OCI-M2 (cell line): Measurements from ENCODE around the gene RNU5B-1.
A peak's percentile ranks its signal among the peaks of the same experiment; 100 is the strongest.
"Not testable (repeated sequence)": the region's sequence is repeated elsewhere in the genome, so short reads cannot be mapped to it uniquely, and the experiment has no call there.

Experiments used
- DNase-seq: peaks from one replicate; lab custom pipeline; 2025; ENCODE audit not compliant: unreplicated experiment; lab: John Stamatoyannopoulos, UW

Gene RNU5B-1

DNA sequence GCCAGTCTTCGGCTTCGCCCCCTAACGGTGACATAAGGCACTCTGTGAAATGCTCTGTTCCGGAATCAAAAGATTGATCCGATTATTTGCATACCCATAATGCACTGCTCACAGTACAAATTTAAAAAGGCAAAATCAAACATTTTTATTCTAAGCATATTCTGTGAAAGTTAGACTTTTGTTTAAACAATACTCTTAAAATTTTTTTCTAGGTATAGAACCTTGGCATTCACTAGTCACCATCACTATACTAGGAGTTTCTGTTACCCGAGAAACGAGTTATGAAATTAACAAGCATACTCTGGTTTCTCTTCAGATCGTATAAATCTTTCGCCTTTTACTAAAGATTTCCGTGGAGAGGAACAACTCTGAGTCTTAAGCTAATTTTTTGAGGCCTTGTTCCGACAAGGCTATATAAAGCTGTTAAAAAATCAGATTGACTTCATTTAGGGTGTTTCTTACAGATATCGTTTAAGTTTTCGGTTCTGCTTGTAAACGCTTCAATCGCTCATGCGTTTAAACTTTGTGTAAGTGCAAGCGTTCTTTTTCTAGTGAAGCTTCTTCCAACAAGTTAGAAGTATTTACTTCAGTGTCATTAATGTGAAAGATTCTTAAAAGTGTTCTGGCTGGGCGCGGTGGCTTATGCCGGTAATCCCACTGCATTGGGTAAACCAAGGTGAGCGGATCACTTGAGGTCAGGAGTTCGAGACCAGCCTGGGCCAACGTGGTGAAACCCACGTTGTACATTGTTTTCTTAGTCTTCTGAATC, at the start of gene RNU5B-1:
Gene RNU5B-1, plus strand, starts transcription at position 297 of the 769 bp plus-strand sequence.
- peak; percentile 65 for DNase-seq

- no peak for DNase-seq
Observed at GRCh38 chr15:65254758-65255157, 49.7 kb upstream of the RNU5B-1 start.

- no peak for DNase-seq
Observed at GRCh38 chr15:65255486-65256140, 48.9 kb upstream of the RNU5B-1 start.

- no peak for DNase-seq
Observed at GRCh38 chr15:65258375-65259262, 45.9 kb upstream of the RNU5B-1 start.

GRCh38 chr15:65259367-65259797, 45.1 kb upstream of the RNU5B-1 start:
- no peak for DNase-seq

DNA sequence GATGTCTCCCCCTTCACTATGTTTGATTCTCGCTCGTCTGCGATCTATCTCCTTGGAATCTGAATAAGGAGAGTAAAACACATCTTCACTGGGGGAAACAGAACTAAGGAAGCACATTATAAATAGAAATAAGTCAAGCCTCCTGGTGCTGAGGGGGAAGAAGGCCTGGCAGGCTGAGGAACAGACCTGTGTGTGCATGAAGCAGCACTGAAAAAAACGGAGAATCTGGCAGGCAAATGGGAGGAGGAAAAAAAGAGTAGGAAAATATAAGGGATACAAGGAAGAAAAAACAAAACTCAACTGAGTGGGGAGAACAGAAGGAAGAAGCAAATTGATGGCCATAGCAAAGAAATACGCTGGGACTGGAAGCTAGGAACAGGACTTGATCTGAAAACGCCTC, 43.5 kb upstream of the RNU5B-1 start:
- DNase-seq = no peak

- DNase-seq = no peak
Observed at GRCh38 chr15:65263313-65263712, 41.2 kb upstream of the RNU5B-1 start.

DNA sequence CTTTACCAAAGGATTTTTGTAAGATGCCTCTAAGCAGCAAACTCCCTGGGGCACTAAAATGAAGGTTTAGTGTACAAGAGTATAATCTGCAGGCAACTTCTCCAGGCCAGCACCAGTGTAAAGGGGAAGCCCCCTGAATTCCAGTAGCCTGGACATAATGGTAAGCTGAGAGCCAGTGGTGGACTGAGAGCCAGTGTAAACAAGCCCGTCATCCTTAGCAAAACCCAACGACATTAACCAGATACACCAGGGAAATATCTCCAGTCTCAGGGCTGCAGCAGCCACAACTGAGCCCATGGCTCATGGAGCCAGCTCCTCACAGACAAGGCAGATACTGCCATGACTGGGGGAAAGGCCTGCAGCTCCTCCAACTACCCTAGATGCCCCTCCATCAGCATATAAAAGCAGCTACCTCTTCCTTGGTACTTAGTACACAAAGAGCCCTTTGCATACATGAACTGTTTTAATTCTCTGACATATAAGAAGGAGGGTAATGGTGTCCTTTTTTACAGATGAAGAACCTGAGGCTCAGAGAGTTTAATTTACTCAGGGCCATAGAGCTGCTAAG, 39.5 kb upstream of the RNU5B-1 start:
- no peak for DNase-seq

GRCh38 chr15:65266469-65266868, 38.0 kb upstream of the RNU5B-1 start:
- DNase-seq = no peak

- DNase-seq = no peak
Observed at GRCh38 chr15:65268411-65268810, 36.1 kb upstream of the RNU5B-1 start.

DNA sequence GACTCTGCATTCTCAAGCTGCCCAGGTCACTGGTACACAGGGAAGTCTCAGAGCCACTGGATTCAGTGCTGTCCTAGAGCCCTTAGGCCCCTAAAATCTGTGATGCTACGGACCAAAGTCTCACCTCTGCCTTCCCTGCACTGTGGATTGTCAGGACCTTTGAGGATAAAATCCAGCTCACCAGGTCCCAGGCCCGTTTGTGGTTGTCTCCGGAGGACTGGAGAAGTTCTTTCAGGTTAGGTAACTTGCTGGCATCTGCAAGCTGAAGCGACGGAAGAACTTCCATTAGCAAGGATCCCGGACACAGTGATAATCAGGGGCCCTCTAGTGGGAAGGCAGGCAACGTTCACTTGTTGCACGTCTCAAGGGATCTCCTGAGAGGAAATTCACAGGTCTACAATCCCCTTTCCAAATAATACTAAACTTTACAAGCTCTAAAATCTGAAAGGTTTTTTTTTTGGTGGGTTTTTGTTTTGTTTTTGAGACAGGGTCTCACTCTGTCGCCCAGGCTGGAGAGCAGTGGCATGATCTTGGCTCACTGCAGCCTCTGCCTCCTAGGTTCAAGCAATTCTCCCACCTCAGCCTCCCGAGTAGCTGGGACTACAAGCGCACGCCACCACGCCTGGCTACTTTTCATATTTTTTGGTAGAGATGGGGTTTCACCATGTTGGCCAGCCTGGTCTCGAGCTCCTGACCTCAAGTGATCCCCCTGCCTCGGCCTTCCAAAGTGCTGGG, 33.5 kb upstream of the RNU5B-1 start:
- not testable (repeated sequence) for DNase-seq

- DNase-seq = no peak
Observed at GRCh38 chr15:65275104-65275727, 29.3 kb upstream of the RNU5B-1 start.

GRCh38 chr15:65275728-65276126, 28.8 kb upstream of the RNU5B-1 start:
- DNase-seq = no peak

DNA sequence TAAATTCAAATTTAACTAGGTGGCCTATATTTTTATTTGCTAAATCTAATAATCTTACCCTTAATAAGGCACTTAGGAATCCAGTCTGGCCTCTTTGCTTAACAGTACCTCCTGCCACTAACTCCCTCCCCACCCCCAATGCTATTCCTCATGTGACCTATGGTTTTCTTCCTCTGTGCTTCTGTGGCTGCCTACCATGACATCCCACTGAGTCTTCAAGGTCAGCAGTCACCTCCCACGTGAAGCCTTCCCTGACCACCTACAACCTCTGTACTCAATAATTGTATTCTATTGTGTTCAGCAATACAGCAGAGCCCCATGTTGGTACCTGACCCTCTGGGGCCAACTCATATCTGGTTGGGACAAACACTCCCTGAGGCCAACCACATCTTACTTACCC, 27.5 kb upstream of the RNU5B-1 start:
- DNase-seq = no peak

- DNase-seq = no peak
Observed at GRCh38 chr15:65278480-65278879, 26.0 kb upstream of the RNU5B-1 start.

GRCh38 chr15:65285291-65286068, 19.0 kb upstream of the RNU5B-1 start:
- no peak for DNase-seq

DNA sequence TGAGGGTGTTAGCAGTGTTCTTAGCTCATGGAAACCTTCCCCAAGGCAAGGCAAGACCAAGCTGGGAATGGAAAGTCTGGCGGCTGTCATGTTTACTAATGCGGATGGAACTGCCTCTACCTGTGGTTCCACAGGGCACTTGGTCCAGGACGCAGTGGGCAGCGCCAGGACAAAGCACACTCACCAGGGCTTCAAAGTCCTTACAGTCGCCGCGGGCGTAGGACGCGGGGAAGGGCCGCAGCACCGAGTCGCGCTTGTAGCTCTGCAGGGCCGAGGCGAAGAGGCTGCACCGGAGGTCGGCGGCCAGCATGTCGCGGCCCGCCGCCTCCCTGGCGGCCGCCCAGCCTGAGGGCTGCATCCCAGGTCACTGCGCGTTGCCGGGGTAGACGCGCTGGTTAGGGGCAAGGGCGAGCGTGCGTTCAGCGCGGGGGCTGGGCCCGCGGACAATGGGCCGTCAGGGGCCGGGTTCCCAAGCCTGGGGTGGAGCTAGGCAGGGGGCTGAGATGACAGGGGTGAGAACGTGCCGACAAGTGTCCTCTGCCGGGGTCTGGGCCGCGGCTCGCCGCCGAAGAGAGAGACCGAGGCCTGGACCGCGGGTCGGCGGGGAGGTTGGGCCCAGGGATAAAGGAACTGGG, 18.3 kb upstream of the RNU5B-1 start:
- DNase-seq = no peak

GRCh38 chr15:65286704-65287519, 17.6 kb upstream of the RNU5B-1 start, which contains the start of gene PARP16:
TSS of gene PARP16 (minus strand) at chr15:65286883. CDS start at chr15:65286426, 457 bp downstream.
- no peak for DNase-seq
